Gastrocnemius medialis (tissue), 4 donors: ENCODE measurements around the gene RARS1. TPM values are rescaled to one million over a fixed set of nuclear protein-coding genes. Genes with fewer than 3 reads are reported as not detected.

Experiments used
- ATAC-seq, 2 donors: fragments of 150-250 bp; one replicate each; pipeline ENCODE4 v1.9.1; 2016
- DNase-seq, 2 donors: peaks; one replicate each; pipeline ENCODE4 v3.0.0-alpha.2; 2019
- H3K27ac ChIP-seq, 4 donors: fragments of 200-600 bp; sonication (generic); 1 replicate in 1 of 4; 2 replicates in 3 of 4; pipeline ENCODE4 v1.5.1; 2016 to 2018; ENCODE audit warnings: mild to moderate bottlenecking in 2 of 4, moderate library complexity in 1 of 4
- H3K27me3 ChIP-seq, 3 donors: fragments of 200-600 bp; sonication (generic) in 2 of 3; 1 replicate in 1 of 3; 2 replicates in 2 of 3; pipeline versions ENCODE4 v1.5.1 to v1.6.0; 2016 to 2019; ENCODE audit warnings: mild to moderate bottlenecking in 1 of 3, moderate library complexity in 1 of 3
- H3K36me3 ChIP-seq, 2 donors: fragments of 200-600 bp; sonication (generic) in 1 of 2; one replicate each; pipeline ENCODE4 v1.5.1; 2017 to 2018
- H3K4me1 ChIP-seq, 2 donors: fragments of 200-600 bp; sonication (generic) in 1 of 2; one replicate each; pipeline ENCODE4 v1.5.1; 2016 to 2017; ENCODE audit warnings: mild to moderate bottlenecking in 2 of 2
- H3K4me3 ChIP-seq, 4 donors: fragments of 200-600 bp; sonication (generic) in 3 of 4; 1 replicate in 1 of 4; 2 replicates in 3 of 4; pipeline ENCODE4 v1.5.1; 2016 to 2019; ENCODE audit warnings: mild to moderate bottlenecking in 2 of 4
- H3K9me3 ChIP-seq, 3 donors: fragments of 200-600 bp; sonication (generic) in 2 of 3; 1 replicate in 1 of 3; 2 replicates in 2 of 3; pipeline ENCODE4 v1.5.1; 2016 to 2019
- POLR2A ChIP-seq, 2 donors: fragments of 450-650 bp; IDR thresholded peaks; one replicate each; pipeline ENCODE4 v1.6.1; 2017; ENCODE audit warnings: antibody characterized with exemption in 2 of 2, mild to moderate bottlenecking in 2 of 2, moderate library complexity in 2 of 2
- in situ Hi-C, 4 donors: fragments of 200-750 bp; cut with MboI; loops; one replicate each; pipeline versions ENCODE4 v1.15.0 to v1.8.0; 2017; ENCODE audit warnings: low sequenced_read_pairs in 4 of 4
- intact Hi-C: fragments of 100-400 bp; cut with DNase I; formaldehyde crosslinking; loops from one replicate; pipeline ENCODE4 v1.15.1; 2023; ENCODE audit warnings: low total_unique reads
- total RNA-seq, 4 donors: library from RNA; depleted of rRNA; stranded (reverse); fragments of >200 nt; gene quantifications; one replicate each; pipeline versions ENCODE4 v1.1.0 to v1.2.3, GENCODE V29; 2016
- TF ChIP-seq, protein P1 (sequence below), 5 experiments: fragments of 450-650 bp in 3 of 5; fragments of 200-600 bp in 2 of 5; sonication (generic) in 2 of 5; IDR thresholded peaks in 4 of 5; conservative IDR thresholded peaks in 1 of 5; 1 replicate in 4 of 5; 2 replicates in 1 of 5; pipeline ENCODE4 v1.5.1; 2016 to 2019; ENCODE audit warnings: antibody characterized with exemption in 5 of 5, mild to moderate bottlenecking in 3 of 5, moderate library complexity in 3 of 5

RARS1 gene
- total RNA-seq, 4 donors from 2014 or later = 45.9 to 65.5 (median 52.7) TPM

DNA sequence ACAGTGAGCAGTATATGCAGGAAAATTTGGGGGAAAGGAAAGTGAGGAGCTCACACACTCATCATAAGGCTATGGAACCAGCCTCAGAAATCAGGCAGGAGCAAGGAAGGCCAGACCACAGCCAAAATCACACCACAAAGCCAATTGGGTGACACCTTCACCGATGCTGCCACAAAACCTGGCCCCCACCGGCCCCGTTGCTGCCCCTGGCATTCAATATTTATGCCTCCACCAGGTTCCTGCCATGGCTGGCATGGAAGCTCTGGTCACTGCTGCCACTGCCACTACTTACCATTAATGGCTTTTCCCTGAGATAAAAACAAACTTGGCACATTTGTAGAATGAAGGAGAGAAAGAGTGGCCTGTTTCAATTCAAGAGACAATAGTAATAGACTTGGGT is 28.7 kb upstream of the RARS1 start:
- no peaks in the 10 kb centered on the region for H3K9me3 ChIP-seq
- in situ Hi-C loops = no loop called here
- TF ChIP-seq, protein P1, sequence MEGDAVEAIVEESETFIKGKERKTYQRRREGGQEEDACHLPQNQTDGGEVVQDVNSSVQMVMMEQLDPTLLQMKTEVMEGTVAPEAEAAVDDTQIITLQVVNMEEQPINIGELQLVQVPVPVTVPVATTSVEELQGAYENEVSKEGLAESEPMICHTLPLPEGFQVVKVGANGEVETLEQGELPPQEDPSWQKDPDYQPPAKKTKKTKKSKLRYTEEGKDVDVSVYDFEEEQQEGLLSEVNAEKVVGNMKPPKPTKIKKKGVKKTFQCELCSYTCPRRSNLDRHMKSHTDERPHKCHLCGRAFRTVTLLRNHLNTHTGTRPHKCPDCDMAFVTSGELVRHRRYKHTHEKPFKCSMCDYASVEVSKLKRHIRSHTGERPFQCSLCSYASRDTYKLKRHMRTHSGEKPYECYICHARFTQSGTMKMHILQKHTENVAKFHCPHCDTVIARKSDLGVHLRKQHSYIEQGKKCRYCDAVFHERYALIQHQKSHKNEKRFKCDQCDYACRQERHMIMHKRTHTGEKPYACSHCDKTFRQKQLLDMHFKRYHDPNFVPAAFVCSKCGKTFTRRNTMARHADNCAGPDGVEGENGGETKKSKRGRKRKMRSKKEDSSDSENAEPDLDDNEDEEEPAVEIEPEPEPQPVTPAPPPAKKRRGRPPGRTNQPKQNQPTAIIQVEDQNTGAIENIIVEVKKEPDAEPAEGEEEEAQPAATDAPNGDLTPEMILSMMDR (IDR thresholded peaks at IDR 0.05 in 4 of 5, conservative IDR thresholded peaks at IDR 0.05 in 1 of 5) = no peak
- no peak for TF ChIP-seq POLR2A (IDR thresholded peaks at IDR 0.05)

DNA sequence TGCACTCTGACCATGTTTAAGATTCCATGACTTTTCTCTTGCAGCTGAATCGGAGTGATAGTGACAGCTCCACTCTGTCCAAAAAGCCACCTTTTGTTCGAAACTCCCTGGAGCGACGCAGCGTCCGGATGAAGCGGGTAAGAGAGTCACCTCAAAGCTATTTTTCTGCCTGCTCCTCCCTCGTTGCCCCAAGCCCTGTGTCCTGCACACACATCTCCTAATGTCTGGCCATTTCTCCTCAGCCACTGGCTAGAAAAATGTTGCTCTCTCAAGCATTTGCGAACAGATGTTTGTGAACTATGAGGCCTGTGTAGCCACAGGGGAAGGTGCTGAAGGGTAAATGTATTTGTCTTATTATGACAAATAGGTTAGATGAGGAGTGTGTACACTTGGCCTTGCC is 25.7 kb upstream of the RARS1 start:
- TF ChIP-seq, protein P1 (IDR thresholded peaks at IDR 0.05 in 4 of 5, conservative IDR thresholded peaks at IDR 0.05 in 1 of 5) = no peak
- TF ChIP-seq POLR2A (IDR thresholded peaks at IDR 0.05) = no peak
- Histone ChIP-seq H3K9me3 (no peaks in the 10 kb centered on the region), H3K36me3 (no peaks in the 10 kb centered on the region), H3K4me3 (no peak overlapping the region), H3K27ac (no peak overlapping the region), H3K27me3 (no peaks in the 10 kb centered on the region), H3K4me1 (no peaks in the 10 kb centered on the region)
- ATAC-seq (no peak), DNase-seq (no peak)
- in situ Hi-C loops = no loop called here
- intact Hi-C loops = no loop called here

More for the DNA sequence above, 28.7 kb upstream of the RARS1 start:
- no peaks in the 10 kb centered on the region for H3K4me1 ChIP-seq
- intact Hi-C loops = no loop called here
- no peaks in the 10 kb centered on the region for H3K27me3 ChIP-seq
- DNase-seq (no peak), ATAC-seq (no peak)
- no peak overlapping the region for H3K4me3 ChIP-seq
- H3K27ac ChIP-seq = no peak overlapping the region
- no peaks in the 10 kb centered on the region for H3K36me3 ChIP-seq

DNA sequence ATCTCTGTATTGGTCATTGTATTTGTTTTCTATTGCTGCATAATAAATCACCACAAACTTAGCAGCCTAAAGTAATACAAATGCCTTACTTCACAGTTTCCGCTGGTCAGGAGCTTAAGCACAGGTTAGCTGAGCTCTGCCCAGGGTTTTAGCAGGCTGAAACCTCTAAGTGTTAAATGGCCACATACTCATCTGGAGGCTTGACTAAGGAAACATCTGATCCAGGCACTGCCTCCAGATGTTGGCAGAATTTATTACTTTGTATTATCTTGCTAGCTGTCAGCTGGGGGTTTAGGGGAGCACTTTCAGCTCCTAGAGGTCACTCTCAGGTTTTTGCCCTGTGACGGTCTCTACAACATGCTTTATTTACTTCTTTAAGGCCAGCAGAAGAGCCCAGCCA is 23.2 kb upstream of the RARS1 start:
- H3K4me3 ChIP-seq = no peak overlapping the region
- no peak for DNase-seq
- no peaks in the 10 kb centered on the region for H3K27me3 ChIP-seq
- no peaks in the 10 kb centered on the region for H3K36me3 ChIP-seq
- no peak for ATAC-seq
- intact Hi-C loops = no loop called here
- H3K9me3 ChIP-seq = no peaks in the 10 kb centered on the region
- in situ Hi-C loops = no loop called here
- H3K27ac ChIP-seq = no peak overlapping the region
- H3K4me1 ChIP-seq = no peaks in the 10 kb centered on the region
- TF ChIP-seq POLR2A (IDR thresholded peaks at IDR 0.05) = no peak
- TF ChIP-seq, protein P1 (IDR thresholded peaks at IDR 0.05 in 4 of 5, conservative IDR thresholded peaks at IDR 0.05 in 1 of 5) = no peak

DNA sequence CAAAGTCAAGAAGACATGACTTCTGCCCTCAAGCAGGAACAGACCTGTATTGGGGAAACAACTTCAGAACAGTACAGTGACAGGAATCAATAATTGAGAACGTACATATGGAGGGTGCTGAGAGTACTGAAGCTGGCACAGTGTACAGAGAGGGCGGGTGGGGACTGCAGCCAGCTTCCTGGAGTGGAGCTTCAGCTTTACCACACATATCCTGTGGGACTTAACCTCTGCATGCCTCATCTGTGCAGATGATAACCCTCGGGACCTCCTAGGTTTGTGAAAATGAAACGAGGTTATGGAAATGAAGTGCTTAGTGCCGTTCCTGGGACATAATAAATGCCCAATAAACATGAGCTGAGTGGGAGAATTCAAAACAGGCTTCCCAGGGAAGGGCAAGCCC is 22.1 kb upstream of the RARS1 start:
- TF ChIP-seq POLR2A (IDR thresholded peaks at IDR 0.05) = no peak
- TF ChIP-seq, protein P1 (IDR thresholded peaks at IDR 0.05 in 4 of 5, conservative IDR thresholded peaks at IDR 0.05 in 1 of 5) = no peak
- ATAC-seq (no peak), DNase-seq (no peak)
- Histone ChIP-seq H3K4me3 (no peak overlapping the region), H3K36me3 (no peaks in the 10 kb centered on the region), H3K9me3 (no peaks in the 10 kb centered on the region), H3K27ac (no peak overlapping the region), H3K4me1 (no peaks in the 10 kb centered on the region), H3K27me3 (no peaks in the 10 kb centered on the region)
- in situ Hi-C loops (no loop called here), intact Hi-C loops (no loop called here)

DNA sequence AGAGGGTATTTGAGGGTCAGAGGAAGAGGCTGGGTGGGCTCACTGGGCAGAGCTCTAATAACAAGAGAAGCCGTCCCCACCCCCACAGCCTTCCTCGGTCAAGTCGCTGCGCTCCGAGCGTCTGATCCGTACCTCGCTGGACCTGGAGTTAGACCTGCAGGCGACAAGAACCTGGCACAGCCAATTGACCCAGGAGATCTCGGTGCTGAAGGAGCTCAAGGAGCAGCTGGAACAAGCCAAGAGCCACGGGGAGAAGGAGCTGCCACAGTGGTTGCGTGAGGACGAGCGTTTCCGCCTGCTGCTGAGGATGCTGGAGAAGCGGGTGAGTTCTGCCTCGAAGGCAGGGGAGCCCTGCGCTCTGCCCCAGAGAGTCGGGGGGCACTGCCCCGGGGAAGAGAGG is 21.6 kb upstream of the RARS1 start:
- Histone ChIP-seq H3K4me3 (no peak overlapping the region), H3K9me3 (no peaks in the 10 kb centered on the region), H3K27me3 (no peaks in the 10 kb centered on the region), H3K4me1 (no peaks in the 10 kb centered on the region), H3K36me3 (no peaks in the 10 kb centered on the region), H3K27ac (no peak overlapping the region)
- ATAC-seq = no peak
- intact Hi-C loops (no loop called here), in situ Hi-C loops (no loop called here)
- no peak for TF ChIP-seq POLR2A (IDR thresholded peaks at IDR 0.05)
- TF ChIP-seq, protein P1 (IDR thresholded peaks at IDR 0.05 in 4 of 5, conservative IDR thresholded peaks at IDR 0.05 in 1 of 5) = no peak
- no peak for DNase-seq
